ENCODE data around the gene UNC79.

The UNC79 gene

DNA sequence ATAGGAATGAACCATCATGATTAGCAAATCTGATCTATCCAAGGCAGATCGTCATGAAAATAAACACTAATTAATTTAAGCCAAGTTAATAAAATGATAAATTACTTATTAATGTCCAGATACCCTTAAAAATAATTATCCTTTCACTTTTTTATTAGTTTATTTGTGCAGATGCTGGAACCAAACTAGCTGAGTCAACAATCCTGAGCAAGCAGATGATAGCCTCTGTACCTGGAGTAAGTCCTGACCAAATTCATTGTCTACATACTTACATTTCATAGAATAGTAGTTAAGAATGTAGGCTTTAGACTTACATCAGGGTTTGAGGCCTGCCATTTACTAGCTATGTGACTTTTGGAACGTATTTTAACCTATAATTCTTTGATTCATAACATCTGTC, 251.7 kb downstream of the UNC79 start:
- no peak overlapping the region for H3K4me3 ChIP-seq (replicated peaks; ENCODE audit: insufficient read depth, low read length)
- TF ChIP-seq, protein P1, sequence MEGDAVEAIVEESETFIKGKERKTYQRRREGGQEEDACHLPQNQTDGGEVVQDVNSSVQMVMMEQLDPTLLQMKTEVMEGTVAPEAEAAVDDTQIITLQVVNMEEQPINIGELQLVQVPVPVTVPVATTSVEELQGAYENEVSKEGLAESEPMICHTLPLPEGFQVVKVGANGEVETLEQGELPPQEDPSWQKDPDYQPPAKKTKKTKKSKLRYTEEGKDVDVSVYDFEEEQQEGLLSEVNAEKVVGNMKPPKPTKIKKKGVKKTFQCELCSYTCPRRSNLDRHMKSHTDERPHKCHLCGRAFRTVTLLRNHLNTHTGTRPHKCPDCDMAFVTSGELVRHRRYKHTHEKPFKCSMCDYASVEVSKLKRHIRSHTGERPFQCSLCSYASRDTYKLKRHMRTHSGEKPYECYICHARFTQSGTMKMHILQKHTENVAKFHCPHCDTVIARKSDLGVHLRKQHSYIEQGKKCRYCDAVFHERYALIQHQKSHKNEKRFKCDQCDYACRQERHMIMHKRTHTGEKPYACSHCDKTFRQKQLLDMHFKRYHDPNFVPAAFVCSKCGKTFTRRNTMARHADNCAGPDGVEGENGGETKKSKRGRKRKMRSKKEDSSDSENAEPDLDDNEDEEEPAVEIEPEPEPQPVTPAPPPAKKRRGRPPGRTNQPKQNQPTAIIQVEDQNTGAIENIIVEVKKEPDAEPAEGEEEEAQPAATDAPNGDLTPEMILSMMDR (IDR thresholded peaks at IDR 0.05; ENCODE audit: insufficient read depth, low read length): no peak
- TF ChIP-seq, protein P2, sequence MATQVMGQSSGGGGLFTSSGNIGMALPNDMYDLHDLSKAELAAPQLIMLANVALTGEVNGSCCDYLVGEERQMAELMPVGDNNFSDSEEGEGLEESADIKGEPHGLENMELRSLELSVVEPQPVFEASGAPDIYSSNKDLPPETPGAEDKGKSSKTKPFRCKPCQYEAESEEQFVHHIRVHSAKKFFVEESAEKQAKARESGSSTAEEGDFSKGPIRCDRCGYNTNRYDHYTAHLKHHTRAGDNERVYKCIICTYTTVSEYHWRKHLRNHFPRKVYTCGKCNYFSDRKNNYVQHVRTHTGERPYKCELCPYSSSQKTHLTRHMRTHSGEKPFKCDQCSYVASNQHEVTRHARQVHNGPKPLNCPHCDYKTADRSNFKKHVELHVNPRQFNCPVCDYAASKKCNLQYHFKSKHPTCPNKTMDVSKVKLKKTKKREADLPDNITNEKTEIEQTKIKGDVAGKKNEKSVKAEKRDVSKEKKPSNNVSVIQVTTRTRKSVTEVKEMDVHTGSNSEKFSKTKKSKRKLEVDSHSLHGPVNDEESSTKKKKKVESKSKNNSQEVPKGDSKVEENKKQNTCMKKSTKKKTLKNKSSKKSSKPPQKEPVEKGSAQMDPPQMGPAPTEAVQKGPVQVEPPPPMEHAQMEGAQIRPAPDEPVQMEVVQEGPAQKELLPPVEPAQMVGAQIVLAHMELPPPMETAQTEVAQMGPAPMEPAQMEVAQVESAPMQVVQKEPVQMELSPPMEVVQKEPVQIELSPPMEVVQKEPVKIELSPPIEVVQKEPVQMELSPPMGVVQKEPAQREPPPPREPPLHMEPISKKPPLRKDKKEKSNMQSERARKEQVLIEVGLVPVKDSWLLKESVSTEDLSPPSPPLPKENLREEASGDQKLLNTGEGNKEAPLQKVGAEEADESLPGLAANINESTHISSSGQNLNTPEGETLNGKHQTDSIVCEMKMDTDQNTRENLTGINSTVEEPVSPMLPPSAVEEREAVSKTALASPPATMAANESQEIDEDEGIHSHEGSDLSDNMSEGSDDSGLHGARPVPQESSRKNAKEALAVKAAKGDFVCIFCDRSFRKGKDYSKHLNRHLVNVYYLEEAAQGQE (IDR thresholded peaks at IDR 0.05; ENCODE audit: insufficient replicate concordance, low read depth): no peak
- no peak for TF ChIP-seq GABPA (IDR thresholded peaks at IDR 0.05; ENCODE audit: low read depth)
- no peak for TF ChIP-seq SPI1 (IDR thresholded peaks at IDR 0.05; ENCODE audit: borderline replicate concordance, low read depth)
- no peak for TF ChIP-seq POLR2AphosphoS5 (IDR thresholded peaks at IDR 0.05; ENCODE audit: low read depth)
- H3K27me3 ChIP-seq (ENCODE audit: insufficient read depth, poor library complexity, severe bottlenecking): peaks cover 3% of the 10 kb centered on the region
- no peak for DNase-seq (ENCODE audit: low read depth in 1 of 2, low spot score in 1 of 2)
- H3K27ac ChIP-seq (replicated peaks): no peak overlapping the region

DNA sequence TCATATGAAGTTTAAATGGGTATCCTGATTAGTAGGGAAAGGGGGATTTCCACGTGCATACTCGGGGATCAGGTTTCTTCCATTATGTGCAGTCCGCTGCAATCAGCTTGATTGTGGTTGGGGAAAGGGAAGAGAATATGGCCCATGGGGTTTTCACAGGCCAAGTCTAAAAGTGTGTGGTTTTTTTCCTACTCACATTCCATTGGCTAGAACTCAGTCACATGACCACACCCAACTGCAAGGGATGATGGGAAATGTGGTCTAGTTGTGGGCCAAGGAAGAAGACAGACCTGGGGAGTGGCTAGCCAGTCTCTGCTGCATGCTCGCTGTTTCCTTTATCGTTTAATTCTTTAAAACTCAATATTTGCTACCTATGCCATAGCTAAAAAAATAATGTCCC, 252.5 kb downstream of the UNC79 start:
- no peak for TF ChIP-seq SPI1 (IDR thresholded peaks at IDR 0.05; ENCODE audit: borderline replicate concordance, low read depth)
- TF ChIP-seq POLR2AphosphoS5 (IDR thresholded peaks at IDR 0.05; ENCODE audit: low read depth): no peak
- TF ChIP-seq, protein P1 (IDR thresholded peaks at IDR 0.05; ENCODE audit: insufficient read depth, low read length): no peak
- TF ChIP-seq, protein P2 (IDR thresholded peaks at IDR 0.05; ENCODE audit: insufficient replicate concordance, low read depth): no peak
- no peak for TF ChIP-seq GABPA (IDR thresholded peaks at IDR 0.05; ENCODE audit: low read depth)
- DNase-seq (ENCODE audit: low read depth in 1 of 2, low spot score in 1 of 2): peak in 1 of 2 experiments; percentile 52
- H3K4me3 ChIP-seq (replicated peaks; ENCODE audit: insufficient read depth, low read length): no peak overlapping the region
- no peak overlapping the region for H3K27ac ChIP-seq (replicated peaks)
- peaks cover 3% of the 10 kb centered on the region for H3K27me3 ChIP-seq (ENCODE audit: insufficient read depth, poor library complexity, severe bottlenecking)

DNA sequence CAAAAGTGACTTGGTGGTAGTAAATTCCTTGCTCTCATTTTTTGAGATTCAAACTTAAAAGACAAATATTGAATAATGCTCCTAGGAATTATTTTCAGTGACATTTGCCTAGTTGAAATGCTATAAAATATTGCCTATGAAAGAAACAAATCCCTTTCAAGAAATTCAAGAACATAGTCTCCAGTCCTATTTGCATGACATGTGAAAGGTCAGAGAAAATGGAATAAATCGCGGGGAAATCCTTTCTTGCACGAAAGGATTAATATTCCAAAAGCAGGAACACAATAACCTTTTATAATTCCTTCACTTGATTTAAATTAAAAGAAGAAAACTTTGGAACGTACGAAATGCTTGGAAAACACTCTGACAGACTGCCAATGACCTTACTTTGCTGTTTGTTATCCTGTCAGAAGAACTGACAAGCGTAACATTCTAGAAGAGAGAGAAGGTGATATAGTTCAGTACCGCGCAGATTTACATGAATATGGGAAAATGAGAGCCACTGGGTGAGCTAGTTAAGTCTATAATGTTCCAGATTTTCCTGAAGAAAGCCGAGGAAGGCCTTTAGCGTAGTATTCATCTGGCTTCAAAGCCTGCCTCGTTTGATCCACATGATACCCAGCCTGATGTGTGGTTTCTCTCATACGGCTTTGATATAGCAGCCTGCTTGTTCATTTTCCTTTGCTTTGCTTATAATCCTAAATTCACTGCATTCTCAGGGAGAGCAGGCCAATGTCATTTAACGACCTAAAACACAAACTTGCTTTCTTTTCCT, 254.6 kb downstream of the UNC79 start:
- no peak overlapping the region for H3K4me3 ChIP-seq (replicated peaks; ENCODE audit: insufficient read depth, low read length)
- H3K27me3 ChIP-seq (ENCODE audit: insufficient read depth, poor library complexity, severe bottlenecking): peaks cover 3% of the 10 kb centered on the region
- DNase-seq (ENCODE audit: low read depth in 1 of 2, low spot score in 1 of 2): no peak
- H3K27ac ChIP-seq (replicated peaks): no peak overlapping the region
- TF ChIP-seq, protein P1 (IDR thresholded peaks at IDR 0.05; ENCODE audit: insufficient read depth, low read length): no peak
- TF ChIP-seq SPI1 (IDR thresholded peaks at IDR 0.05; ENCODE audit: borderline replicate concordance, low read depth) (no peak), GABPA (IDR thresholded peaks at IDR 0.05; ENCODE audit: low read depth) (no peak), POLR2AphosphoS5 (IDR thresholded peaks at IDR 0.05; ENCODE audit: low read depth) (no peak)
- TF ChIP-seq, protein P2 (IDR thresholded peaks at IDR 0.05; ENCODE audit: insufficient replicate concordance, low read depth): no peak
